HG02759 (cell line): ENCODE measurements around the gene C16orf96.
"Not testable (repeated sequence)": the region's sequence is repeated elsewhere in the genome, so short reads cannot be mapped to it uniquely, and the experiment has no call there.

Experiments
- ATAC-seq: cut with Tn5 transposase; IDR thresholded peaks from one replicate; pipeline ENCODE4 v1.9.1; 2021; ENCODE audit warnings: mild to moderate bottlenecking, moderate library complexity; ENCODE audit not compliant: unreplicated experiment

C16orf96 gene

DNA sequence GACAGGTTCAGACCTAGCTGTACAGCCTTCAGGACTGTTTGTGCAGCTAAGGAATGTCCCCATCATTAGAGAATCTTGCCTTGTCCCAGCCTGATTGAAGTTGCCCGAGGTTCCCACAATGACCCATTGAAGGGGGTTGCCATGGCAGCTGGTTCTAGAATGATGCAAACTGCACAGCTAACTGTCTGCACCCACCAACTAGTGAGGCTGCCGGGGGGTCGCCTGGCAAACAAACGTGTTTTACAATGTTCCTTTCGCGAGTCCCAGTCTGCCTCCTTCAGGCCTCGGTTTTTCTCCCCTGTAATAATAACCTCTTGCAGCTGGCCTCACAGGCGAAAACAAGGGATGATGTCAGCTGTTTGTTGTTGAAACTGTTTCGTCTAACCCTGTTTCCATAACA lies 5.5 kb downstream of the C16orf96 start:
- ATAC-seq, result no peak

DNA sequence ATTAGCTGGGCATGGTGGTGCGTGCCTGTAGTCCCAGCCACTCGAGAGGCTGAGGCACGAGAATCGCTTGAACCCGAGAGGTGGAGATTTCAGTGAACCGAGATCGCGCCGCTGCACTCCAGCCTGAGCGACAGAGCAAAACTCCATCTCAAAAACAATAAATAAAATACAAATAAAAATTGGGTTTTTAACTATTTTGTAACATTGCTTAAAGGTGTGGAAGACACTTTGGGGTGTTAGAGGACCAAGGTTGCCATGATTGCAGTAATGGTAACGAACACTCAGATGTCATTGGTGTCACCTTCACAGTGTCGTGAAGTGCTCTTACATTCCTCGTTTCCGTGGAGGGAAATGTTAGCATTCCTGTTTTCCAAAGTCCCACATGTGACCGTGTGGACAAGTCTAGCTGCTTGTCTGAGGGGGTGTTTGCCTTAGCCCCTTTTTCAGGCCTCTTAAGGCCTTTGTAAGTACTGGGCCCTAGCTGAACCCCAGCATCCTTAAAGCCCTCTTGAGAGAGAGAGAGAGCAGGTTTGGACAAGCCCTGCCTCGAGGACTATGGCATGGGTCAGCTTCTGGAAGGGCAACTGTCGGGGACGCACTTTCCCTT lies 8.6 kb downstream of the C16orf96 start:
- ATAC-seq, result no peak

DNA sequence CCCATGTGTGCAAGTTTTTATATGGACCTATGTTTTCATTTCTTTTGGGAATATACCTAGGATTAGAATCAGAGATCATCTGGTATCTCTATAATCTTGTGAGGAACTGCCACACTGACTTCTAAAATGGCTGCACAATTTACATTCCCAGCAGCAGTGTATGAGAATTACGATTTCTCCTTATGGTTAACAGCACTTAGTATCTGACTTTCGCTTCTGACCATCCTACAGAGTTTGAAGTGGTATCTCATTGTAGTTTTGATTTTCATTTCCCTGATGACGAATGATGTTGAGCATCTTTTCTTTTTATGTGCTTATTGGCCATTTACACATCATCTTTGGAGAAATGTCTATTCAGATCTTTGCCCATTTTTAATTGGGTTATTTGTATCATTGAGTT lies 10.0 kb downstream of the C16orf96 start:
- ATAC-seq, result no peak

DNA sequence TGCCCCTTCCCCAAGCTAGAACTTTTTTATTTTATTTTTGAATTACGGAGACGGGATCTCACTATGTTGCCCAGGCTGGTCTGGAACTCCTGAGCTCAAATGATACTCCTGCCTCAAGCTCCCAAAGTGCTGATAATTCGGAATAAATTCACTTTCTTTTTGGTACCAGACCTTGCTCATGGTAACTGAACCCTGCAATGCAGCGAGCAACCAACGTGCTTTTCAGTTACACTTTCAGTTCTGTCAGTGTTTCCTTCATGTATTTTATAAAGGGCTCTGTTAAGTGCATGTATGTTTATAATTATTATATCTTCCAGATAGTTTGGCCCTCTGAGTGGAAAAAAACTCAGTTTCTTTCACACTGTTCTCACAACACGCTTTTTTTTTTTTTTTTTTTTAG lies 13.9 kb downstream of the C16orf96 start:
- ATAC-seq, result no peak

DNA sequence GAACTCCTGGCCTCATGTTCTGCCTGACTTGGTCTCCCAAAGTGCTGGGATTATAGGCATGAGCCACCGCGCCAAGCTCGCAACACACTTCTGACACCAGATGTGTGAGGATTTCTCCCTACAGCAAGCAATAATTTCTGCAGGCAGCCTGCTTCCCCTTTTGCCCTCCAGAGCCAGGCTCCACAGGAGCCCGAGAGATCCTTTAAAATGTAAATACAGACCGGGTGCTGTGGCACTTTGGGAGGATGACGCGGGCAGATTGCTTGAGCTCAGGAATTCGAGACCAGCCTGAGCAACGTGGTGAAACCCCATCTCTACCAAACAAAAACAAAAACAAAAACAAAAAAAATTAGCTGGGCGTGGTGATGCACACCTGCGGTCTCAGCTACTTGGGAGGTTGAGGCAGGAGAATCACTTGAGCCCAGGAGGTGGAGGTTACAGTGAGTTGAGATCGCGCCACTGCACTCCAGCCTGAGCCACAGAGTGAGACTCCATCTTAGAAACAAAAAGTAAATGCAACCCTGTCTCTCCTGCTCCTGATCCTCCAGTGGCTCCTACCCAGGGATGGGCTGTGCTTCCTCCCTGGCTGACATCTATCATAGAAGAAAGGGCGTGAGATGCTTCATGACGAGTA lies 14.7 kb downstream of the C16orf96 start:
- no peak for ATAC-seq

DNA sequence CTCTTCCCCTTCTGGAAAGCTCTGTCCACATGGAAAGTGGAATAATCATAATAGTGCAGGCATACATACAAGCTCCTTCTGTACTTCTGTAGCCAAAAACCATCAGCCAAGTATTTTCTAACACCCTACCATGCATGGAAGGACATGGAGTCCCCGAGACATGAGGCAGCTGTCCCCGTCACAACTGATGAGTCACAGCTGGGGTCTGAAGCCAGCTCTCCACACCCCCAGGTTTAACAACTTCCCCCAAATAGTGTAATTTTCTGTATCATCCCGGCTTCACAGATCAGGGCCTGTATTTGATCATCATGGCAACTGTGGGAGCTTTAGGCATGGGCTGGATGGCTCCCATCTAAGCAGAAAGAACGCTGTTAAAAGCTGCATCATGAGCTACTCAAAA lies 16.6 kb downstream of the C16orf96 start:
- ATAC-seq, result no peak

DNA sequence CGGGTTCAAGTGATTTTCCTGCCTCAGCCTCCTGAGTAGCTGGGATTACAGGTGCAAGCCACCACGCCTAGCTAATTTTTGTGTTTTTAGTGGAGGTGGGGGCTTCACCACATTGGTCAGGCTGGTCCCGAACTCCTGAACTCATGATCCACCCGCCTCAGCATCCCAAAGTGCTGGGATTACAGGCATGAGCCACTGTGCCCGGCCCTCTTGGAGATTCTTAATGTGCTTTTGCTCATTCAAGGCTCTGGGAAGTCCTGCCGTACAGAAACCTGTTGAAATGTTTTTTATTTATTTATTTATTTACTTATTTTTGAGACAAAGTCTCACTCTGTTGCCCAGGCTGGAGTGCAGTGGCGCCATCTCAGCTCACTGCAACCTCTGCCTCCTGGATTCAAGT lies 17.8 kb downstream of the C16orf96 start:
- ATAC-seq, result not testable (repeated sequence)

DNA sequence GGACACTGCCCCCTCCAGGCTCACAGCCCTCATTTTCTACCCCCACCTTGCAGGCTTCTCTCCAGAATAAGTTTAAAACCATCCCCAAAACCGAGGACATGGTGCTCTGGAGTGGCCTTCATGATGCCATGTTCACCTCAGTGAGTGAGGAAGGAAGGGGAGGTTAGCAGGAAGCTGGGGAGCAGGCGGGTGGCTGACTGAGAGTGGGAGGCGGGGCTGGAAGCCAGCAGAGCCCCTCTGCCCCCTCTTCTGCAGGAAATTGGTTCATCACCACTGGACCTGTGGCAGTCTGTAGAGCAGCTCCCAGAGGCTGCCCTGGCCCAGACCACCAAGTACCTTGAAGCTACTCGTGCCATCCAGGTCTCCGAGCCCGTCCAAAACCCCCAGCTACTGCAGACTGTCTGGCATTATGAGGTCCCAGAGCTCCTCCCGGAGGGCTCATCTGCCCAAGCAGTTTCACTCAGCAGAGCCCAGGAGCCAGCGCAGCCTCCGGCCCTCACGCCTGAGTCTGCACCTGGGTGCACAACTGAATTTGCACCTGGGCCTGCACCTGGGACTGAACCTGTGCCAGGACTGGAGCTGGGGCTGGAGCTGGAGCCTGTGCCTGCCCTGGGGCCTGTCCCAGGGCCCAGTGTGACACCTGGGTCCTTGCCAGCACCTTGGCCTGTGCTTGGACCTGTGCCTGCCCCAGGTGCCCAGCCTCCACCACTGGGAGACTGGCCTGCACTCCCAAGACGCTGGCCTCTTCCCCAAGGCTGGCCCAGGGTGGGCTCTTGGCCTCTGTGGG lies 19.0 kb downstream of the C16orf96 start:
- no peak for ATAC-seq

DNA sequence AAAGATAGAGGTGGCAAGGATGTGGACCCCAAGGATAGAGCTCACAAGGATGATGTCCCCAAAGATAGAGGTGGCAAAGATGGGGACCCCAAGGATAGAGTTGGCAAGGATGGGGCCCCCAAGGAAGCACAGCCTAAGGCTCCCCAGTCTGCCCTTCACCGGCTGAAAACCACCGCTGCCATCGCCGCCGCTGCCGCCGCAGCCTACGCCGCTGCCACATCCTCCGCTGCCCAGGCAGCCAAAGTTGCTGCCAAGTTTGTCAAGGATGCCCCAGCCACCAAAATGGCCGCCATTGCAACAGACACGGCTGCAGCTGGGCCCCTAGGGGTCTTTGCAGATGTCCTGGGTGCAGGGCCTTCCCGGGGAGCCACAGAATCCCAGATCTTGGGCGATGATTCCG lies 19.9 kb downstream of the C16orf96 start:
- ATAC-seq, result no peak

DNA sequence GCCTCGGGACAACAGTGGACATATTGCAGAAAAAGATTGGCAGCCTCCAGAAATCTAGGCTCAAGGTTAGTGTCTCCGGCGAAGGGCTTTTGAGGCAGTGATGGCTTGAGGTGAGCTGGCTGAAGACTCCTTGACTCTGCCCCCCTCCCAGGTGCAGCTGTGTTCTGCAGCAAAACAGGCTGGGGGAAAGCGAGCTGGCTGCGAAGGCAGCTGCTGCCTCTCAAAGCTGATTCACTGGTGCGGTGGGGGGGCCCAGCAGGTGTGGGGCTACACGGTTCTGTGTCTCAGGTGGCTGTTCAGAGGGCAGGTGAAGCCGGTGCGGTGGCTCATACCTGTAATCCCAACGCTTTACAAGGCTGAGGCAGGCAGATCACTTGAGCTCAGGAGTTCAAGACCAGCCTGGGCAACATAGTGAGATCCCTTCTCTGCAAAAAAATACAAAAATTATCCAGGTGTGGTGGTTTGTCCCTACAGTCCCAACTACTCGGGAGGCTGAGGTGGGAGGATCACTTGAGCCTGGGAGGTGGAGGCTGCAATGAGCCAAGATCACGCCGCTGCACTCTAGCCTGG lies 22.9 kb downstream of the C16orf96 start:
- ATAC-seq, result no peak

DNA sequence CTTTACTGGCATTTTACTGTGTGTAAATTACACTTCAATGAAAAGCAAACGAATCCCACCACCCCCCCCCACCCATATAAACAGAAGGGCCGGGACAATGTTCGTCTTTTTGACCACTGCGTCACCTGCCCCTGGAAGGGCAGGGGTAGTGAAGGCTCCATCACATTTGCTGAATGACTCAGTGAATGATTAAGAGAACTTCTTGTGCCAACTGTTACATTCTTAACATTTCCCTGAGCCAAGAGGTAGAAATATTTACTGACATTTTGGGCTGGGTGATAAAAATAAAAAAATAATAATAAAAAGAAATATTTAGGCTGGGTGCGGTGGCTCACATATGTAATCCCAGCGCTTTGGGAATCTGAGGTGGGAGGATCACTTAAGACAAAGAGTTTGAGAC lies 24.1 kb downstream of the C16orf96 start:
- ATAC-seq, result no peak

DNA sequence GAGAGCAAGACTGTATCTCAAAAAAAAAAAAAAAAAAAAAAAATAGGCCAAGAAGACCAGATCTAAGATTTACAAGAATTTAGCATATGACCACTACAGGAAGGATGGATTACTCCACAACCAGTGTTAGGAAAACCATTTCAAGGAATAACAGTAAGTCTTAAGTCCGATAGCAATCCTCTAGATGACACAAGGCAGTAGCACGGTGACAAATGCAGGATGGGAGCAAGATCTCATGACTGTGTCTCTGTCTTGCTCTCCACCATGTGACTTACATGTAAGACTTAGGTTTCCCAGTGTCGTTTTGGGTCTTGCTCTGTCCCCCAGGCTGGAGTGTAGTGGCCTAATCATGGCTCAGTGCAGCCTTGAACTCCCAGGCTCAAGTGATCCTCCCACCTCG lies 27.8 kb downstream of the C16orf96 start:
- no peak for ATAC-seq

DNA sequence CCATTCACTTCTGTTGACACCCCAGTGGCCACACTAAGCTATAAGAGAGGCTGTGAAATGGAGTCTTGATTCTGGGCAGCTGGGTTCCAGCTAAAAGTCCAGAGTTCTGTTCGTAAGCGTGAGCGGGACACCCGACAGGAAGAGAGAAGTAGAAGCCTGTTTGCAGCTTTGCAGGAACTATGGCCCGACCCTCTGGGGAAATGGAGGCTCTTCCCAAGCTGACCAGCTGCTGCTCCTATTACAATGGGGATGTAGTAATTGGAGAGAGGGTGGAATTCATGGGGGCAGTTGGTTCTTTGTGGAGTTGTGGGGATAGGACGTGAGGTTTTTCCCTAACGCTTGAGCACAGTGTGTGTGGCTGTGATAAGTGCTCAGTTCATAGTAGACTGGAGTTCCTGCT lies 30.2 kb downstream of the C16orf96 start:
- no peak for ATAC-seq

DNA sequence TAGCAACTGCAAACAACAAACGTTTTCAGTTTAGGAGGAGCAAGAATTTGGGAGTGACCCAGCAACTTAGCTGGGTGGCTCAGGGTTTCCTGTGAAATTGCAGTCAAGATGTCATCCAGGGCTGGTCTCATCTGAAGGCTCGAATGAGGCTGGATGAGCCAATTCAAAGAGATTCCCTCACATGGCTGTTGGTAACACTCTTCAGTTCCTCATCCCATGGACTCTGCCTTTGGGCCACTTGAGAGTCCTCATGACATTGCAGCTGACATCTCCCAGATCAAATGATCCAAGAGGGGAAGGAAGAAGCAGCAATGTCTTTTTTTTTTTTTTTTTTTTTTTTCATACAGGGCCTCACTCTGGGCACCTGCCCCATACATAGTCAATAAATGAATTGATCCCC lies 32.2 kb downstream of the C16orf96 start:
- no peak for ATAC-seq

DNA sequence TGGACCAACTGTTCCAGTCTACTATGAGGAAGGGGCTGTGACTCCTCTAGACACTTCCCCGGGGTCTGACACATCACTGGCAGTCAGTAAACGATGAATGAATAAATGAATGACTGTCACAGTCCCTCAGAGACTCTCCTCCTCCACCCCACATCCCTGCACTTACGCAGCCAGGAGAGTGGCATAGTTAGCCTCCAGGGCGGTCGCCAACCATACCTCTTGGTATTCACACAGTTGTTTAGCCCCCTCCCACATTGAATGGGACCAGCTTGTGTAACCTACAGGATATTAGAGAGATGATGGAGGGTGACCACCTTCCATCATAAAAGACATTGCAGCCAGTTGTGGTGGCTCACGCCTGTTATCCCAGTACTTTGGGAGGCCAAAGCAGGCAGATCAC lies 32.8 kb downstream of the C16orf96 start:
- no peak for ATAC-seq

DNA sequence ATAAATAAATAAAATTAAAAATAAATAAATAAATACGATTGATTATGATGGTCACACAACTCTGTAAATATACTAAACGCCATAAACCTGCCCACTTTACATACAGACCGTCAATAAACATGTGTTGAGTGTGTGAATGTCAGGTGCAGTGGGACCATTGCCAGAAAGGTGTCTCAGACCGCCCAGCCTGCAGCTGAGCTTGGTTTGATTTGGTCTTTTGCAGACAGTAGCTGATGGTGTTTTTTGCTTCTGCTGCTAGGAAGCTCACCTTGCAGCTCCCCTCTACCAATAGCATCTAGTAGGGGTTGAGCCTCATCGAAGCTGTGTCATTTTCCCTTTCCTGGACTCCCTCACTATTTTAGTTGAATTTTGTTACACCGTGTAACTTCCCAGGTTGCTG lies 35.1 kb downstream of the C16orf96 start:
- no peak for ATAC-seq

DNA sequence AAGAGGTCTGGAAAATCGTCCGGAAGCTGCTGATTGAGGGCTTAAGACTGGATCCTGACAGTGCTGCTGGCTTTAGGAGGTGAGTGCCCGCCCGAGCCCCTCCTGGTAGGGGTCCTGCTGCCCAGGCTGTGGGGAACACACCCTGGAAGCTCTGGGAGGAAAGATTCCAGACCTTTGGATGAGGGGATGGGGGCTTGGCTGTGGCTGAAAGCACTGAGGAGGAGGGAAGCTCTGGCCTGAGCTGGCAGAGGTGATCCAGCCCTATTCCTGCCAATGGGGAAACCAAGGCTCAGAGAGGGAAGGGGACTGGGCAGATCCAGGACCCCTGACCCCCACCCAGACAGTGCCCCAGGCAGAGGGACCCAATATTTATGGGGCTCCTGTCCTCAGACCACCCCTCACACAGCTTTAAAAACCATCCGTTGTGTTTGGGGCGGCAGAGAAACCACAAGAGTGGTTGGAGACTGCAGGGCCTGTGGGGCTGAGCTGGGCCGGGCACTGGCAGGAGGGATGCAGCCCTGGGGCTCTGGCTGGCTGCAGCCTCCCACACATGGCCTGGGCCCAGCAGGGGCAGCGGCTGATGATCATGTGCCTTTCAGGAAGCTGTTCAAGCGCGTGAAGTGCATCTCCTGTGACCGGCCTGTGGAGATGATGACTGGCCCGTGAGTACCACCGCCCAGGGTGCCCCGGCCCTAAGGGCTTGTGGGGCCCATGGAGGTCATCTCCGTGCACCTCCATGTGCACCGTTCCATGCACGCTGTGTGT lies 35.7 kb downstream of the C16orf96 start:
- ATAC-seq, result no peak

DNA sequence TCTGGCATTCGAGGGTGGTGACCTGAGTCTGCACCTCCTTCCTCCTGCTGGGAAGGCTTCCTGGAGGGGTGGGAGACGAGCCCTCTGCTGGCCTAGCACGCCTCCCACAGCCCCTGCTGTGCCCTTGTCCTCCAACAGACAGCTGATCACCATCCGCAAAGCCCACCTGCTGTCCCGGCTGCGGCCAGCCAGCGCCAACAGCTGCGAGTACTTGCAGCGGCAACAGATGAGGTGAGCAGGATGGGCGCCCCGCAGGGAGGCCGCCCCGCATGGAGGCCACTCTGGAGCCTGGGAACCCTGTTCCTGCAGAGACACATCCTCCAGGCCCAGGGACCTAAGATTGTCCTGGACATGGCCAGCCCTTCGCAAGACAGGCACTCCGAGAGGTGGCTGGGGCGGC lies 36.9 kb downstream of the C16orf96 start:
- ATAC-seq, result no peak

DNA sequence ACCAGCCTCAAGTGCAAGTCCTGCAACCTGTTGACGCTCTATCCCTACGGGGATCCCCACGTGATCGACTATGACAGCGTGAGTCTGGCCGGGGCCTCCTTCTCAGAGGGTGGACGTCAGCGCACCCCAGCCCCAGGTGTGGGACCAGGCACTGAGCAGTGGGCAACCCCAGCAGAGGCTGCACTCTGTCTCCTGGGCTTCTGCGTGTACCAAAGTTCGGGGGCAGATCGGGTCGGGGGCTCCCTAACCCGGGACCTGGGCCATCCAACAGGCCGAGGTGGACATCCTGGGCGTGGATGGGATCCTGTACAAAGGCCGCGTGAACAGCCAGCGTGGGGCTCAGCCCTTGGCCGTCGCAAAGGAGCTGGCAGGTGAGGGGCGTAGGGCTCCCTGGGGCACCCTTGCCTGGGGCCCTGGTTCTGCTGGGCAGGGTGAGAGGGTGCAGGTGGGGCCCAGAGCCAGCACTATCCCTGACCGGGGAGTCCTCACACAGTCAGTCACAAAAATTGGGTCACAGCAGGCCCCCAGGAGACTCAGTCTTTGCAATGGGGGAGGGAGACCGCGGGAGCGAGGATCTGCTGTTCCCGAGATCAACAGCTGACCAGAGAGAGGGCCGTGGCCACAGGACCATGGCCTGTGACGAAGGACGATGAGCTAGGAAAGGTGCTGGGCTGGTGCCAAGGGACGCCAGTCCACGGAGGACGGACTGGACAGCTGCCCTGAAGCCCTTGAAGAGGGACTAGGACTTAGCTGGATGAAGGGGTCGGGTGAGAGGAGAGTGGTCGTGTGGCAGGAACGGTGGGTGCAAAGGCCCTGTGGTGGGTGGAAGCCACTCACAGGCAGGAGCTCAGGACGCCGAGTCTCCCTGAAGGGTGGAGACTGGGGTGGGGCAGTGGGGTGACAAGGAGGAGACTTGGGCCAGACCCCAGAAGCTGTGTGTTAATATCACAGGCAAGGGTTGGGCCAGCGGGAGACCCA lies 38.6 kb downstream of the C16orf96 start:
- no peak for ATAC-seq

DNA sequence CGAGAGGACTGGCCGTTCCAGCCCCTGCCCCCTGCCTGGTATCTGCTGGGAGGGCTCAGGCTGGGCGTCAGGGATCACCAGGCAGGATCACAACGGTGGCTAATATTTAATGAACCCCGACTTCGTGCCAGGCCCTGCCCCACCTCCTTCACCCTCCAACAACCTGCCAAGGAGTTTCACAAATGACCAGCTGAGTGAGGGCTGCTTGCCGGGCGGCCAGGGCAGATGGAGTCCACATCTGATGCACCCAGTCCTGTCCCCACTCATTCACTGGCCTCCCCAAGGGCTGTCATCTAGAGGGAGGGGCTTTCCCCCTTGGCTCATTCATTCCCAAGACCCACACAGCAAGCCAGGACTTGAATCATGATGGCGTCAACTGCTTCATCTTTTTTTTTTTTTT lies 41.0 kb downstream of the C16orf96 start:
- ATAC-seq, result no peak
